ENCODE results near the gene SMNDC1.

DNA sequence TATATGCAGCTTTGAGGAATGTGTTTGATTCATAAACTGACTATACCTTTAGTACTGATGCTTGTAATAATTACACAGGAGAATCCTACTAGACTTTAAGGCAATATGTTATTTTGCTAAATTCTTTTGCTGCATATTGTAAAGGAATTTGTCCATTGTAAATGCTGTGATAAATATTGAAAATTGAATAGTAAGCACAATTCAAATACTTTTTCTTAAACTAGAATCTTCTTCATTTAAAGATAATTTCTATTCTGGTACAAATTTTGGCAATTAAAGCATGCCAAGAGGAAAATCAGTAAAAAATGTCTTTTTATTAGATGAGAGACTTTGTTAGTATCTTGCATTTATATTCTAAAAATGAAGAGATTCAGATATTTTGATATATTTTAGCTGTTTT lies 45.4 kb downstream of the SMNDC1 start:
- TF ChIP-seq CTCF (conservative IDR thresholded peaks at IDR 0.05; ENCODE audit: low read depth, low read length): no peak
- no peak for TF ChIP-seq CHD1 (IDR thresholded peaks at IDR 0.05; ENCODE audit: low read depth, low read length)
- no peak for TF ChIP-seq BHLHE40 (IDR thresholded peaks at IDR 0.05; ENCODE audit: low read depth, low read length)
- TF ChIP-seq MAFK (IDR thresholded peaks at IDR 0.05; ENCODE audit: low read depth, low read length): no peak
- TF ChIP-seq, protein P1, sequence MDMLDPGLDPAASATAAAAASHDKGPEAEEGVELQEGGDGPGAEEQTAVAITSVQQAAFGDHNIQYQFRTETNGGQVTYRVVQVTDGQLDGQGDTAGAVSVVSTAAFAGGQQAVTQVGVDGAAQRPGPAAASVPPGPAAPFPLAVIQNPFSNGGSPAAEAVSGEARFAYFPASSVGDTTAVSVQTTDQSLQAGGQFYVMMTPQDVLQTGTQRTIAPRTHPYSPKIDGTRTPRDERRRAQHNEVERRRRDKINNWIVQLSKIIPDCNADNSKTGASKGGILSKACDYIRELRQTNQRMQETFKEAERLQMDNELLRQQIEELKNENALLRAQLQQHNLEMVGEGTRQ (IDR thresholded peaks at IDR 0.05; ENCODE audit: low read depth, low read length): no peak
- no peak for TF ChIP-seq NFE2L2 (IDR thresholded peaks at IDR 0.05; ENCODE audit: low read depth, low read length)
- no peak for TF ChIP-seq SMC3 (IDR thresholded peaks at IDR 0.05; ENCODE audit: low read depth, low read length)
- TF ChIP-seq RAD21 (IDR thresholded peaks at IDR 0.05; ENCODE audit: low read length): no peak
- TF ChIP-seq FOS (IDR thresholded peaks at IDR 0.05; ENCODE audit: low read depth, low read length): no peak
- no peak for TF ChIP-seq MAZ (IDR thresholded peaks at IDR 0.05; ENCODE audit: borderline replicate concordance, low read depth, low read length)
- no peak for TF ChIP-seq POLR2A (IDR thresholded peaks at IDR 0.05; ENCODE audit: low read depth, low read length)
- no peak for TF ChIP-seq MXI1 (IDR thresholded peaks at IDR 0.05; ENCODE audit: borderline replicate concordance, low read depth, low read length)
